GM12878 (cell line): Measurements from ENCODE around the gene CTNNAL1. TPM values are rescaled to one million over a fixed set of nuclear protein-coding genes. Genes with fewer than 3 reads are reported as not detected.
A peak's percentile ranks its signal among the peaks of the same experiment; 100 is the strongest.

Experiments
- ATAC-seq: fragments of 200-7000 bp; cut with Tn5 transposase; 3 replicates; pipeline ENCODE4 v1.9.1; 2020; ENCODE audit warnings: mild to moderate bottlenecking, moderate library complexity
- BruUV-seq: library from RNA; stranded (reverse); fragments of 400-500 nt; replicated peaks from 2 replicates; lab custom pipeline; 2021; lab: Mats Ljungman, UMichigan
- CTCF ChIA-PET: fragments of 300-600 bp; sonication (Branson Sonifier 250); formaldehyde crosslinking; extraction: SDS; loops from one replicate; lab custom pipeline; 2021; ENCODE audit warnings: inconsistent platforms; lab: Yijun Ruan, JAX
- POLR2A ChIA-PET: fragments of 350-600 bp; formaldehyde crosslinking; extraction: SDS; loops from one replicate; lab custom pipeline; 2021; ENCODE audit warnings: inconsistent platforms; lab: Charles Lee
- RAD21 ChIA-PET: fragments of 300-600 bp; sonication (Branson Sonifier 250); formaldehyde crosslinking; loops from one replicate; lab custom pipeline; 2023; ENCODE audit warnings: antibody characterized with exemption; ENCODE audit not compliant: unreplicated experiment; lab: Charles Lee
- SMC1A ChIA-PET: fragments of 300-600 bp; sonication (Branson Sonifier 250); formaldehyde crosslinking; loops from one replicate; lab custom pipeline; 2023; ENCODE audit not compliant: unreplicated experiment, uncharacterized antibody; lab: Charles Lee
- DNase-seq: peaks from one replicate; pipeline ENCODE4 v3.0.0-alpha.2; 2011; ENCODE audit warnings: low read depth, low spot score
- FAIRE-seq: peaks from 3 replicates; lab custom pipeline; 2011; peaks lifted over from hg19 to GRCh38; lab: Jason Lieb, UNC
- H2AFZ ChIP-seq: 2 replicates; pipeline ENCODE4 v1.6.0; 2011; ENCODE audit warnings: low read depth, low read length, control low read depth; ENCODE audit not compliant: control insufficient read depth
- H3K27ac ChIP-seq: 2 replicates; pipeline ENCODE4 v1.5.1; 2011; ENCODE audit warnings: control low read depth; ENCODE audit not compliant: control insufficient read depth, insufficient read depth
- H3K27me3 ChIP-seq, 2 experiments: replicated peaks in 1 of 2; 2 replicates each; pipeline versions ENCODE4 v1.6.0 to v1.6.1; 2011; ENCODE audit warnings: low read length in 1 of 2; ENCODE audit not compliant: control insufficient read depth in 2 of 2, insufficient read depth in 2 of 2
- H3K36me3 ChIP-seq, 2 experiments: 2 replicates each; pipeline ENCODE4 v1.5.1; 2011; ENCODE audit warnings: low read length in 1 of 2; ENCODE audit not compliant: control insufficient read depth in 2 of 2, insufficient read depth in 2 of 2
- H3K4me1 ChIP-seq: 2 replicates; pipeline ENCODE4 v1.6.1; 2011; ENCODE audit warnings: mild to moderate bottlenecking, low read length, moderate library complexity, mixed read lengths; ENCODE audit not compliant: control insufficient read depth, insufficient read depth
- H3K4me2 ChIP-seq: 2 replicates; pipeline ENCODE4 v1.6.0; 2011; ENCODE audit warnings: control low read depth; ENCODE audit not compliant: control insufficient read depth, insufficient read depth
- H3K4me3 ChIP-seq: fragments of 200-600 bp; sonication (generic); 2 replicates; pipeline ENCODE4 v1.5.1; 2016
- H3K79me2 ChIP-seq: 2 replicates; pipeline ENCODE4 v1.6.0; 2011; ENCODE audit warnings: low read length; ENCODE audit not compliant: control insufficient read depth, insufficient read depth
- H3K9ac ChIP-seq: 2 replicates; pipeline ENCODE4 v1.8.0; 2011; ENCODE audit warnings: low read length, control low read depth, mixed read lengths; ENCODE audit not compliant: control insufficient read depth, insufficient read depth
- H3K9me3 ChIP-seq: replicated peaks from 3 replicates; pipeline ENCODE4 v1.5.1; 2011; ENCODE audit warnings: mild to moderate bottlenecking, low read length; ENCODE audit not compliant: control insufficient read depth, insufficient read depth
- H4K20me1 ChIP-seq: 2 replicates; pipeline ENCODE4 v1.6.0; 2011; ENCODE audit not compliant: control insufficient read depth, insufficient read depth
- FOXM1 ChIP-seq: IDR thresholded peaks from 2 replicates; pipeline ENCODE4 v1.6.1; 2012; ENCODE audit warnings: low read depth, mild to moderate bottlenecking, inconsistent platforms, low read length, moderate library complexity
- HCFC1 ChIP-seq: fragments of 150-350 bp; IDR thresholded peaks from 2 replicates; pipeline ENCODE4 v1.6.1; 2014; ENCODE audit warnings: low read length
- HDGF ChIP-seq: fragments of 450-650 bp; IDR thresholded peaks from 2 replicates; pipeline ENCODE4 v1.6.1; 2016; ENCODE audit warnings: antibody characterized with exemption
- KAT2A ChIP-seq: conservative IDR thresholded peaks from 2 replicates; pipeline ENCODE4 v1.6.1; 2011; ENCODE audit warnings: low read depth, low read length; ENCODE audit not compliant: control insufficient read depth
- MEF2A ChIP-seq: IDR thresholded peaks from 2 replicates; pipeline ENCODE4 v1.6.1; 2011; ENCODE audit warnings: low read depth, mild to moderate bottlenecking, low read length, moderate library complexity; ENCODE audit not compliant: insufficient read depth
- SMC3 ChIP-seq: IDR thresholded peaks from 2 replicates; pipeline ENCODE4 v1.6.1; 2011; ENCODE audit warnings: low read length, improper control_type of control experiment, borderline replicate concordance
- SREBF1 ChIP-seq: IDR thresholded peaks from 2 replicates; pipeline ENCODE4 v1.6.1; 2012; ENCODE audit warnings: mild to moderate bottlenecking, low read length
- TBL1XR1 ChIP-seq: IDR thresholded peaks from 2 replicates; pipeline ENCODE4 v1.6.1; 2012; ENCODE audit warnings: low read depth, low read length, improper control_type of control experiment
- ZZZ3 ChIP-seq: IDR thresholded peaks from 2 replicates; pipeline ENCODE4 v1.6.1; 2011; ENCODE audit warnings: low read depth; ENCODE audit not compliant: control insufficient read depth, insufficient read length
- WGBS: methylation state at CpG from one replicate; pipeline ENCODE4 v1.1.6; 2016; ENCODE audit warnings: low lambda C conversion rate; ENCODE audit not compliant: insufficient replicate concordance, insufficient coverage; ENCODE audit errors: missing lambda C conversion rate; 5-methylcytosine and 5-hydroxymethylcytosine counted together
- in situ Hi-C: fragments of 300-500 bp; cut with MboI; formaldehyde crosslinking; loops from 9 replicates; pipeline ENCODE4 v1.14.3; 2018; ENCODE audit warnings: mixed read lengths
- intact Hi-C: fragments of 100-400 bp; cut with micrococcal nuclease; formaldehyde crosslinking; loops from one replicate; pipeline ENCODE4 v1.14.2; 2022; ENCODE audit not compliant: unreplicated experiment
- polyA plus RNA-seq, 11 experiments: library from polyadenylated mRNA; depleted of rRNA in 4 of 11; unstranded in 6 of 11; stranded (reverse) in 5 of 11; fragments of >200 nt; fragmentation: Nextera tagmentation in 4 of 11; fragmentation: Illumina TruSeq in 1 of 11; extraction: Ambion mirVana in 4 of 11; extraction: Trizol in 1 of 11; gene quantifications; 1 replicate in 1 of 11; 2 replicates in 10 of 11; pipeline versions ENCODE4 v1.2.1 to v1.2.3, GENCODE V29; 2011 to 2016; ENCODE audit warnings: inconsistent platforms in 2 of 11, missing spikeins in 2 of 11, low read depth in 1 of 11
- total RNA-seq, 4 experiments: library from RNA; depleted of rRNA in 3 of 4; stranded (reverse); fragments of >200 nt in 3 of 4; fragmentation: Illumina TruSeq in 1 of 4; extraction: Trizol in 1 of 4; gene quantifications; 2 replicates each; pipeline versions ENCODE4 v1.2.1 to v1.2.3, GENCODE V29; 2013 to 2021
- TF ChIP-seq, protein P1 (sequence below): fragments of 450-650 bp; IDR thresholded peaks from 2 replicates; pipeline ENCODE4 v1.6.1; 2017; ENCODE audit warnings: low read depth, mild to moderate bottlenecking, moderate library complexity
- TF ChIP-seq, protein P2 (sequence below), 3 experiments: IDR thresholded peaks in 2 of 3; conservative IDR thresholded peaks in 1 of 3; 2 replicates each; pipeline ENCODE4 v1.5.1; 2011; ENCODE audit warnings: low read depth in 3 of 3, low read length in 3 of 3, mild to moderate bottlenecking in 3 of 3, control low read depth in 2 of 3, moderate library complexity in 2 of 3, inconsistent platforms in 1 of 3, mixed read lengths in 1 of 3; ENCODE audit not compliant: control insufficient read depth in 2 of 3, insufficient read depth in 1 of 3; ENCODE audit errors: extremely low read depth in 1 of 3
- TF ChIP-seq, protein P3 (sequence below): fragments of 450-650 bp; IDR thresholded peaks from 2 replicates; pipeline ENCODE4 v1.6.1; 2016; ENCODE audit warnings: mild to moderate bottlenecking
- TF ChIP-seq, protein P4 (sequence below): IDR thresholded peaks from 2 replicates; pipeline ENCODE4 v1.6.1; 2012; ENCODE audit warnings: low read length, inconsistent platforms

The CTNNAL1 gene
- total and polyA plus RNA-seq, 10 of the 15 experiments (the other 5 are each of a cell fraction or from before 2014, with no cell fraction given) = 16.3 to 82.5 (median 45.2) TPM

DNA sequence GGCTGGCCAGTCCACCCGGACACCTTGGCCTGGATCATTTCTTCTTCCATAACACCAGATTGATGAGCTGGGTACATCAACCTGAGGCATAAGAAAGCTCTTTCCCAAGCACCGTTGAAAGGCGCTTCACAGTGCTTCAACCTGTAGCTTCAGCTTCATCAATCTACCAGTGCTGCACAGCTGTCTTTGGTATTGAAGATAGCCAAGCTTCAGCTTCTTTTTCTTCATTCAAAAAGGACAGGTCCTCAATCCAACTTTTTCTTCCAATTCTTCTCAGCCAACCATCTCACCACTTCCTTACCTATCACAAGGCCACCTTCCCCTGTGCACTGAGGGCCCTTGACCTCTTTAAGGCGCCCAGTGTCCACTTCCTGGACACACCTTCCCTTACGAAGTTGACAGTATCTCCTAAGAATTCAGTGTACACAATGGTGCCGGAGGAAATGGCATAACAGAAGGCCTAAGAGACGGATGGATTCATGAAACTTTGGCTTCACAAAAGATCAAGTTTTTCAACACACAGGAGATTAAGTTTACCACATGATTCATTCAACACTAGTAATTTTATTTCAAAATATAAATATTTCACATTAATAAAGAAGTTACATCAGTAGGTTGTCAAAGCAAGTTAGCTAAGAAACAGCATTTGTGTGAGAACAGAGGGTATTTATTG is 1.4 kb upstream of the CTNNAL1 start (continued):
- TF ChIP-seq, protein P1, sequence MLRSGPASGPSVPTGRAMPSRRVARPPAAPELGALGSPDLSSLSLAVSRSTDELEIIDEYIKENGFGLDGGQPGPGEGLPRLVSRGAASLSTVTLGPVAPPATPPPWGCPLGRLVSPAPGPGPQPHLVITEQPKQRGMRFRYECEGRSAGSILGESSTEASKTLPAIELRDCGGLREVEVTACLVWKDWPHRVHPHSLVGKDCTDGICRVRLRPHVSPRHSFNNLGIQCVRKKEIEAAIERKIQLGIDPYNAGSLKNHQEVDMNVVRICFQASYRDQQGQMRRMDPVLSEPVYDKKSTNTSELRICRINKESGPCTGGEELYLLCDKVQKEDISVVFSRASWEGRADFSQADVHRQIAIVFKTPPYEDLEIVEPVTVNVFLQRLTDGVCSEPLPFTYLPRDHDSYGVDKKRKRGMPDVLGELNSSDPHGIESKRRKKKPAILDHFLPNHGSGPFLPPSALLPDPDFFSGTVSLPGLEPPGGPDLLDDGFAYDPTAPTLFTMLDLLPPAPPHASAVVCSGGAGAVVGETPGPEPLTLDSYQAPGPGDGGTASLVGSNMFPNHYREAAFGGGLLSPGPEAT = no peak
- TF ChIP-seq MEF2A (no peak), KAT2A (no peak)
- TF ChIP-seq, protein P2, sequence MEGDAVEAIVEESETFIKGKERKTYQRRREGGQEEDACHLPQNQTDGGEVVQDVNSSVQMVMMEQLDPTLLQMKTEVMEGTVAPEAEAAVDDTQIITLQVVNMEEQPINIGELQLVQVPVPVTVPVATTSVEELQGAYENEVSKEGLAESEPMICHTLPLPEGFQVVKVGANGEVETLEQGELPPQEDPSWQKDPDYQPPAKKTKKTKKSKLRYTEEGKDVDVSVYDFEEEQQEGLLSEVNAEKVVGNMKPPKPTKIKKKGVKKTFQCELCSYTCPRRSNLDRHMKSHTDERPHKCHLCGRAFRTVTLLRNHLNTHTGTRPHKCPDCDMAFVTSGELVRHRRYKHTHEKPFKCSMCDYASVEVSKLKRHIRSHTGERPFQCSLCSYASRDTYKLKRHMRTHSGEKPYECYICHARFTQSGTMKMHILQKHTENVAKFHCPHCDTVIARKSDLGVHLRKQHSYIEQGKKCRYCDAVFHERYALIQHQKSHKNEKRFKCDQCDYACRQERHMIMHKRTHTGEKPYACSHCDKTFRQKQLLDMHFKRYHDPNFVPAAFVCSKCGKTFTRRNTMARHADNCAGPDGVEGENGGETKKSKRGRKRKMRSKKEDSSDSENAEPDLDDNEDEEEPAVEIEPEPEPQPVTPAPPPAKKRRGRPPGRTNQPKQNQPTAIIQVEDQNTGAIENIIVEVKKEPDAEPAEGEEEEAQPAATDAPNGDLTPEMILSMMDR (IDR thresholded peaks at IDR 0.05 in 2 of 3, conservative IDR thresholded peaks at IDR 0.05 in 1 of 3; ENCODE audit: control insufficient read depth in 2 of 3, extremely low read depth in 1 of 3, insufficient read depth in 1 of 3, low read depth in 3 of 3, low read length in 3 of 3) = no peak

DNA sequence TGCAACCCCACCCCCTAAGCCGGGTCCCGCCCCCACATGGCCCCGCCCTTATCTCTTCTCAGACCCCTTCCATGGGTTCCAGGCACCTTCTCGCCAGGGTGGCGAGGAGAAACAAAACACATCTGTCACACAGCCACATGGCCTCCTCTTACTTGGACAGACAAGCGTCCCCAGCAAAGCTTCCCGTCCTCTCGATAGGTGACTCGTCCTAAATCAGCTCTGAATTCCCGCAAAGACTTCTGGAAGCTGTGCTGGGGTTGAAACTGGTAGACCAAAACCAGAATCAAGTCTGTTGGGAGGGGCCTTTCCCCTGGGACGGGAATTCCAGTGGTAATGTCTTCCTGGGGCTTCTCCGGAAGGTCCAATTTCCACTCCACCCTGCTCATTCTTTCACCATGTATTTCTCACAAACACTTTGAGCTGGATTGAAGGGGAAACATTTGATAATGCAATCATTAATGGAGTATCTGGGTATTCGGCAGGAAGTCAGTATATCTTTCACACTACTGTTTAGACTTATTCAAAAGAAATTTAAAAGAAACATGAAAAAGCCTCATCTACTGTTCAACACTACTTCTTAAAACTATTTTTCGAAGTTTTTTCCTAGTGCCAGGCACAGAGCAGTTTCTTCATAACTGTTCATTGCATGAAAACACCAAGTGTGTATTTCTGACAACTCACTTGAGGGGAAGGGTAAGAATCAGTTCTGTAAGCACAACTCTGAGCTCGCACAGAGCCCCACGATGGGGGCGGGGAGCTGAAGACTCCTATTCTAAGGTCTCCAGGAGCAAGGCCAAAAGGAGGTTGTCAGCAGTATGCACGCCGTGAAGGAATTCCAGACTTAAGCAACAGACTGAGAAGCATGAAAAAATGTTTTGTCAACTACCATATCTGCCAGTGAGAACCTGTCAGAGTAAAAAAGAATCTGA is 644 bp upstream of the CTNNAL1 start:
- Histone ChIP-seq H3K4me3 (no peak overlapping the region), H3K79me2 (peaks cover 15% of the 10 kb centered on the region), H3K9ac (no peak overlapping the region), H3K4me1 (peaks cover 25% of the 10 kb centered on the region), H2AFZ (peak overlapping the region; percentile 69), H4K20me1 (no peaks in the 10 kb centered on the region), H3K36me3 (no peaks in the 10 kb centered on the region), H3K27me3 (no peaks in the 10 kb centered on the region), H3K4me2 (peak overlapping the region; percentile 33; the same call in 1 of the 2 replicates), H3K27ac (no peak overlapping the region), H3K9me3 (no peaks in the 10 kb centered on the region)
- no TSS peak for BruUV-seq
- 60% methylated on average over 16 of the region's 19 CpGs for WGBS
- FAIRE-seq = no peak
- no peak for DNase-seq
- RAD21 ChIA-PET = no interaction called here
- ATAC-seq = no peak
- CTCF ChIA-PET = interaction anchor here (0.9 kb wide), 1 partner anchor 11 kb away, joined by 3 read pairs; no protein-coding TSS in a partner anchor
- POLR2A ChIA-PET = no interaction called here
- in situ Hi-C loops = no loop called here
- intact Hi-C loops = loop anchor here (10.0 kb wide), 1 partner anchor 401 kb away; no protein-coding TSS in a partner anchor
- SMC1A ChIA-PET = interaction anchor here (0.7 to 0.9 kb wide), 2 partner anchors 13 to 15 kb away, joined by 3 read pairs; no protein-coding TSS in a partner anchor
- TF ChIP-seq, protein P3, sequence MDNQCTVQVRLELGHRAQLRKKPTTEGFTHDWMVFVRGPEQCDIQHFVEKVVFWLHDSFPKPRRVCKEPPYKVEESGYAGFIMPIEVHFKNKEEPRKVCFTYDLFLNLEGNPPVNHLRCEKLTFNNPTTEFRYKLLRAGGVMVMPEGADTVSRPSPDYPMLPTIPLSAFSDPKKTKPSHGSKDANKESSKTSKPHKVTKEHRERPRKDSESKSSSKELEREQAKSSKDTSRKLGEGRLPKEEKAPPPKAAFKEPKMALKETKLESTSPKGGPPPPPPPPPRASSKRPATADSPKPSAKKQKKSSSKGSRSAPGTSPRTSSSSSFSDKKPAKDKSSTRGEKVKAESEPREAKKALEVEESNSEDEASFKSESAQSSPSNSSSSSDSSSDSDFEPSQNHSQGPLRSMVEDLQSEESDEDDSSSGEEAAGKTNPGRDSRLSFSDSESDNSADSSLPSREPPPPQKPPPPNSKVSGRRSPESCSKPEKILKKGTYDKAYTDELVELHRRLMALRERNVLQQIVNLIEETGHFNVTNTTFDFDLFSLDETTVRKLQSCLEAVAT = no peak
- TF ChIP-seq SMC3 (no peak), ZZZ3 (no peak), HDGF (no peak), FOXM1 (no peak), HCFC1 (no peak), TBL1XR1 (no peak), SREBF1 (no peak)
- TF ChIP-seq, protein P4, sequence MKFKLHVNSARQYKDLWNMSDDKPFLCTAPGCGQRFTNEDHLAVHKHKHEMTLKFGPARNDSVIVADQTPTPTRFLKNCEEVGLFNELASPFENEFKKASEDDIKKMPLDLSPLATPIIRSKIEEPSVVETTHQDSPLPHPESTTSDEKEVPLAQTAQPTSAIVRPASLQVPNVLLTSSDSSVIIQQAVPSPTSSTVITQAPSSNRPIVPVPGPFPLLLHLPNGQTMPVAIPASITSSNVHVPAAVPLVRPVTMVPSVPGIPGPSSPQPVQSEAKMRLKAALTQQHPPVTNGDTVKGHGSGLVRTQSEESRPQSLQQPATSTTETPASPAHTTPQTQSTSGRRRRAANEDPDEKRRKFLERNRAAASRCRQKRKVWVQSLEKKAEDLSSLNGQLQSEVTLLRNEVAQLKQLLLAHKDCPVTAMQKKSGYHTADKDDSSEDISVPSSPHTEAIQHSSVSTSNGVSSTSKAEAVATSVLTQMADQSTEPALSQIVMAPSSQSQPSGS = no peak
